ENCODE data around the gene TTC23L. TPM values are rescaled to one million over a fixed set of nuclear protein-coding genes. Genes with fewer than 3 reads are reported as not detected.

Gene TTC23L
- total RNA-seq, 1 donor from 2014 or later: not detected

DNA sequence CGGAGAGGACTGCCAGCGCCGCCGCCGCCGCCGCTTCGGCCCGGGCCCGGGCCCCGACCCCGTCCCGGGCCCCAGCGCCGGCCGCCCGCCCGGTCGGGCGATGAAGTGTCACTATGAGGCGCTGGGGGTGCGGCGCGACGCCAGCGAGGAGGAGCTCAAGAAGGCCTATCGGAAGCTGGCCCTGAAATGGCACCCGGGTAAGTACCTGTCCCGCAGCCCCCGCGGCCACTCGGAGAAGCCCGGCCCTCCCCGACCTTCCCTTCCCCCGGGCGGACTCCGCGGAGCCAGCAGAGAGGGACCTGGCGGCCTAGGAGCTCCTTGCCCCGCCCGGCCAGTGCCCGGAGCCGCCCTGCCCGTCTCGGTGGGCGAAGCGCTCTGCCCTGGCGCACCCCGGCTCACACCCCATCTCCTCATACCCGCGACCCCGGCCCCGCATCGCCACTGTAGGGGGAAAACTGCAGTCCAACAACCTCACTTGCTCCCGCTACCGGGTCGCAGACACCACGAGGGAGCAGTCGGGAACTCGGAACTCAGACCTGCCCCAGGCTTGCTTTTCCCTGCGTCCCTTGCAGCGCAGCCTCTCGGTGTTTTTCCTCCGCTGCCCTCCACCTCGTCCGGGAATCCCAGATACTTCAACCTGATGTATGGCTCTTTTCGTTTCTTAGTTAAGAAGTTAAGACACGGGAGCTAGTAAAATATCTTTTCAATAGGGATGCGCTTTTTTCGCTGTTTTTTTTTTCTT, 90.9 kb downstream of the TTC23L start:
- peak overlapping the region; percentile 97 for H3K4me3 Mint-ChIP-seq
- no peaks in the 10 kb centered on the region for H3K27me3 Mint-ChIP-seq
- TF ChIP-seq, protein P1, sequence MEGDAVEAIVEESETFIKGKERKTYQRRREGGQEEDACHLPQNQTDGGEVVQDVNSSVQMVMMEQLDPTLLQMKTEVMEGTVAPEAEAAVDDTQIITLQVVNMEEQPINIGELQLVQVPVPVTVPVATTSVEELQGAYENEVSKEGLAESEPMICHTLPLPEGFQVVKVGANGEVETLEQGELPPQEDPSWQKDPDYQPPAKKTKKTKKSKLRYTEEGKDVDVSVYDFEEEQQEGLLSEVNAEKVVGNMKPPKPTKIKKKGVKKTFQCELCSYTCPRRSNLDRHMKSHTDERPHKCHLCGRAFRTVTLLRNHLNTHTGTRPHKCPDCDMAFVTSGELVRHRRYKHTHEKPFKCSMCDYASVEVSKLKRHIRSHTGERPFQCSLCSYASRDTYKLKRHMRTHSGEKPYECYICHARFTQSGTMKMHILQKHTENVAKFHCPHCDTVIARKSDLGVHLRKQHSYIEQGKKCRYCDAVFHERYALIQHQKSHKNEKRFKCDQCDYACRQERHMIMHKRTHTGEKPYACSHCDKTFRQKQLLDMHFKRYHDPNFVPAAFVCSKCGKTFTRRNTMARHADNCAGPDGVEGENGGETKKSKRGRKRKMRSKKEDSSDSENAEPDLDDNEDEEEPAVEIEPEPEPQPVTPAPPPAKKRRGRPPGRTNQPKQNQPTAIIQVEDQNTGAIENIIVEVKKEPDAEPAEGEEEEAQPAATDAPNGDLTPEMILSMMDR (IDR thresholded peaks at IDR 0.05): no peak
- H3K27ac Mint-ChIP-seq: peak overlapping the region; percentile 93
- H3K4me1 Mint-ChIP-seq: peaks cover 31% of the 10 kb centered on the region
- ATAC-seq (ENCODE audit: low read depth) (peak; percentile 64), DNase-seq (peak; percentile 73)
- ChIA-PET CTCF (interaction anchor here (0.7 to 2.0 kb wide), 2 partner anchors 14 to 27 kb away, joined by 3 to 15 read pairs; partner anchors contain the start of genes BRIX1 and RAD1), POLR2A (interaction anchor here (0.5 to 3.2 kb wide), 19 partner anchors 9 to 1939 kb away, joined by 3 to 125 read pairs (median 4); partner anchors contain the start of genes AMACR, BRIX1, NADK2 and RAD1)
- peaks cover 32% of the 10 kb centered on the region for H3K36me3 Mint-ChIP-seq (ENCODE audit: low read depth)
- no peaks in the 10 kb centered on the region for H3K9me3 Mint-ChIP-seq
- intact Hi-C loops (cut with micrococcal nuclease): loop anchor here (1.0 to 10.0 kb wide), 10 partner anchors 15 to 1947 kb away; partner anchors contain the start of genes BRIX1, LMBRD2, NIPBL and RAD1

GRCh38 chr5:34930462-34930844, 91.5 kb downstream of the TTC23L start:
- ChIA-PET CTCF (interaction anchor here (0.7 to 2.0 kb wide), 2 partner anchors 15 to 27 kb away, joined by 3 to 15 read pairs; partner anchors contain the start of genes BRIX1 and RAD1), POLR2A (interaction anchor here (0.5 to 3.2 kb wide), 9 partner anchors 8 to 1490 kb away, joined by 3 to 125 read pairs (median 4); partner anchors contain the start of genes AMACR, BRIX1, RAD1 and TARS1)
- intact Hi-C loops (cut with micrococcal nuclease): no loop called here
- no peaks in the 10 kb centered on the region for H3K9me3 Mint-ChIP-seq
- DNase-seq (no peak), ATAC-seq (ENCODE audit: low read depth) (no peak)
- H3K36me3 Mint-ChIP-seq (ENCODE audit: low read depth): peaks cover 32% of the 10 kb centered on the region
- H3K27ac Mint-ChIP-seq: peak overlapping the region; percentile 93
- H3K4me1 Mint-ChIP-seq: peaks cover 31% of the 10 kb centered on the region
- H3K27me3 Mint-ChIP-seq: no peaks in the 10 kb centered on the region
- TF ChIP-seq, protein P1 (IDR thresholded peaks at IDR 0.05): no peak
- peak overlapping the region; percentile 97 for H3K4me3 Mint-ChIP-seq

- Mint-ChIP-seq H3K27me3 (no peaks in the 10 kb centered on the region), H3K4me3 (peak overlapping the region; percentile 97), H3K4me1 (peaks cover 31% of the 10 kb centered on the region), H3K36me3 (ENCODE audit: low read depth) (peaks cover 31% of the 10 kb centered on the region), H3K27ac (peak overlapping the region; percentile 93), H3K9me3 (no peaks in the 10 kb centered on the region)
- TF ChIP-seq, protein P1 (IDR thresholded peaks at IDR 0.05): no peak
- intact Hi-C loops (cut with micrococcal nuclease): loop anchor here (1.0 kb wide), 1 partner anchor 283 kb away; no protein-coding TSS in a partner anchor
- CTCF ChIA-PET: interaction anchor here (2.0 kb wide), 1 partner anchor 15 kb away, joined by 15 read pairs; the partner anchor contains the start of genes BRIX1 and RAD1
- DNase-seq: no peak
- no peak for ATAC-seq (ENCODE audit: low read depth)
- POLR2A ChIA-PET: interaction anchor here (1.2 to 3.2 kb wide), 5 partner anchors 8 to 432 kb away, joined by 4 to 125 read pairs (median 10); partner anchors contain the start of genes BRIX1, RAD1 and TTC23L
These were observed 91.9 kb downstream of the TTC23L start for GRCh38 chr5:34930870-34931269.

GRCh38 chr5:34932947-34933346, 94.0 kb downstream of the TTC23L start:
- Mint-ChIP-seq H3K4me1 (peaks cover 31% of the 10 kb centered on the region), H3K27me3 (no peaks in the 10 kb centered on the region), H3K9me3 (no peaks in the 10 kb centered on the region), H3K36me3 (ENCODE audit: low read depth) (peaks cover 43% of the 10 kb centered on the region), H3K27ac (no peak overlapping the region), H3K4me3 (no peak overlapping the region)
- TF ChIP-seq, protein P1 (IDR thresholded peaks at IDR 0.05): no peak
- DNase-seq: no peak
- intact Hi-C loops (cut with micrococcal nuclease): no loop called here
- POLR2A ChIA-PET: no interaction called here
- no peak for ATAC-seq (ENCODE audit: low read depth)
- CTCF ChIA-PET: no interaction called here

DNA sequence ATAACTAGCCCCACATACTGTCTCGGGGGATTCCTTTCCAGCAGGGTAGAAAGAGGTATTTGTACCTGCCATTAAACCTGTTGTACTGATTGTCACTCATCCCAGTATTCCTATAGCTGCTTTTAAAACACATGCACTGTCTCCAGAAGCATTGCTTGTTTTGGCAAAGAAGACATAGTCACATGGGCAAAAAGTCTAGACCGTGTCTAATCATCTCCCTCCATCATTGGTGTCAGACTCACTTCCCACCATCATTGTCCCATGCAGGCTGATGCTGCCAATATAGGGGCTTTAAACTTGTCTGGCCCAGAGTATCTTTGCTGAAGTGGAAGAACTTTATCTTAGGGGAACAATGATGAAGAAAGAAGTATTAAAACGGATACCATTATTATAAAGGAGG, 103.0 kb downstream of the TTC23L start:
- Mint-ChIP-seq H3K4me1 (no peaks in the 10 kb centered on the region), H3K9me3 (no peaks in the 10 kb centered on the region), H3K27ac (no peak overlapping the region), H3K4me3 (no peak overlapping the region), H3K36me3 (ENCODE audit: low read depth) (peaks cover 79% of the 10 kb centered on the region), H3K27me3 (no peaks in the 10 kb centered on the region)
- TF ChIP-seq, protein P1 (IDR thresholded peaks at IDR 0.05): no peak
- no peak for DNase-seq
- intact Hi-C loops (cut with micrococcal nuclease): no loop called here
- ChIA-PET POLR2A (no interaction called here), CTCF (no interaction called here)
- ATAC-seq (ENCODE audit: low read depth): no peak
